ENCODE data around the gene RNF103.

RNF103 gene

DNA sequence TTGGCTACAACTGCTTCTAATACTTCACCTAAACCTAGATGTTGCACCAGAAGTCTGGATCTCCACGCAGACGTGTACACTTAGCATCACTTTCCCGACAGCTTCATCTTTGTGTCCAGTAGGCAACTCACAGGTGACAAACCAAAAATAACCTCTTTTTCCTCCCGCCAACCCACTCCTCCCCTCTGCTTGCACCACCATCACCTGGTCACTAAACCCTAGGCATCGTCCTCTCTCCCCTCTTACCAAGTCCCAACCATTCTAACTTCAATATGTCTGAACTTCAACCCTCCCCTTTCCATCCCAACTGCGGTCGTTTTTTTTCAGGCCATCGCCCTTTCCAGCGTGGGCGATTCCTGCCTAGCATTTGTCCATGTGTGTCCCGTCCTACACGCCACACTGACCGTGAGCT lies 60.0 kb downstream of the RNF103 start:
- no peak for DNase-seq

DNA sequence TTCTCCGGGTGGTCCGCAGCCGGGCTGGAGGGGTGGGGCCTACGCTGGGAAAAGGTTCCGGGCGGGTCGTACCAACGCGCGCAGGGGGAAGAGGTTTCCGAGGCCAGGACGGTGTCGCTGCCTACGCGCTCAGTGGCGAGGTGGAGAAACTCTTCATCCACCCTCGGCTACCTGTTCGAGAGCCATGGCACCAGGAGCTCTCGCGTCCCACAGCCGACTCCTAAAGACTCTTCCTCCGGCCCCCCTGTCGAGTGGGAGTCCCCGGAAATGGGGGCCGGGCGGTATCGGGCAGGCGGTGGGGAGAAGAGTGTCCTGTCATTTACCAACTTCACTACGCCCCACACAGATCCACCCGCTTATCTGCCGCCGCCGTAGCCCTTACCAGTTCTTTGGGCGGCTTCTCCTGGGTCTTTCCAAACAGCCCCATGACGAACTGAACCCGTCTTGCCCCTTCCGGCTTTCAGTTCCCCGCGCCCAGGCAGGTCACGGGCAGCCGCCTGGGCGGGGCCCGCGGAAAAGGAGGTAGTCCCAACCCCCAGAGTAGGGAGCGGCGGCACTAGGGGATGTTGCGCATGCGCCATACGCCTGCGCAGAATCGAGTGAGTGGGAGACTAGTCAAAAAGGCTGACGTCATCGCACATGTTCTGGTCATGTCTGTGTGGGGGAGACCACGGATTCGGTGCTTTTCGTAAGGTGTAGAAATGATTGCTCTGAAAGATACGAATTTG lies 60.6 kb downstream of the RNF103 start, which contains the start of gene CHMP3:
TSS of gene CHMP3 (minus strand) at position 522 of the 728 bp plus-strand sequence. CDS start at position 427, 95 bp downstream.
- DNase-seq: peak; percentile 94 to 98

DNA sequence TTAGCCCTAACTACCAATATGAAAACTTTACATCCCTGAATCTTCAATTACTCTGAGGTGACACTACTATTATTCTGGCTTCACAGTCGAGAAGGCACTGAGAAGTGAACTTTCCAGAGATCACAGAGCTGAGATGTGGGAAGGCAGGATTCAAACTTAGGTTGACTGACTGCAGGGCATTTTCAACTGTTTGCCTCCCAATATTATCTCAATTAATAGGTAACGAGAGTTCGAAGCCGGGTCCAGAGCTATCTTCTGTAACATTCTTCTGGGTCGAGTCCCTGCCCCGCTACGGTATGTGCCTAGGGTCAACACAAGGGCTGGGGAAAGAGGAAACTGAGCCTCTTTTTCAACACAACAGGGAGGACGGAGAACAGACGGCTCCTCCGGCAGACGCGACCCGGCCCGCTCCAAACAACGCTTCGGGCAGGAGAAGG lies 61.2 kb downstream of the RNF103 start:
- no peak for DNase-seq

DNA sequence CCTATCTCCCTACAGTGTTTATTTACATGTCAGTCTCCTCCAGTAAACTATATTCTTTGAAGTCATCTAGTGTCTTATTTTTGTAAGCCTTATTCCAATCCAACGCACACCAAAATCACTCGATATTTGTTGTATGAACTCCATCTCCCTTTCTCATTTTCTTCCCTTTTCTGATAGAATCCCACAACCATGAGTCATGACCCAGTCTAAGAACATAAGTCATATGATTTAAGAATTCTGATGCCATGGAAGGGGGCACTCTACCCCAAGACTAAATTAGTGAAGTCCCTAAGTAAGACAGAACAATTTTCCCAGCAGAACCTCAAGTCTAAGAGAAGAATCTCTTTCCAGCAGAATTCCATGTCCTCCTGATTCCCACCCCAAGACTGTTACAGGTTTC lies 65.8 kb downstream of the RNF103 start:
- DNase-seq: no peak

DNA sequence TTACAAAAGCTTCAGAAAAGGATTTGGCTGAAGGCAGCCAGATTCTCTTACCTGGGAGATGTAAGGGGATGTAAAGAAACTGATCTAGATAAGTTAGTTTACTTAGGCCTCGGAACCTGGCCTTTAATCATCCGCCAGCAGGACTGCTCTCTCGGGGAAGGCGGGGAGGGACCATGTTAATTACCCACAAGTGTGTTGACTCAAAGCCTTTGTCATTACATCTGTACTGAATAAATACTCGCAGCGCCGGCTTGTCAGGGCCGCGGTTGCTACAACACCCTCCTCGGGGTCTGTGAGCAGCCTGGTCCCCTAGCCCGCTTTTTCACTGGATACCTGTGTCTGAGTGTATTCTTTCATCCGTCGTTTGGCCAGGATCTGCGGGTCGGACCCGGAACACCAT lies 67.2 kb downstream of the RNF103 start:
- DNase-seq: no peak
